NCI-H1105 (cell line): ENCODE data around the gene LCTL.

Experiments used
- DNase-seq: peaks from one replicate; lab custom pipeline; 2025; lab: John Stamatoyannopoulos, UW

LCTL gene

DNA sequence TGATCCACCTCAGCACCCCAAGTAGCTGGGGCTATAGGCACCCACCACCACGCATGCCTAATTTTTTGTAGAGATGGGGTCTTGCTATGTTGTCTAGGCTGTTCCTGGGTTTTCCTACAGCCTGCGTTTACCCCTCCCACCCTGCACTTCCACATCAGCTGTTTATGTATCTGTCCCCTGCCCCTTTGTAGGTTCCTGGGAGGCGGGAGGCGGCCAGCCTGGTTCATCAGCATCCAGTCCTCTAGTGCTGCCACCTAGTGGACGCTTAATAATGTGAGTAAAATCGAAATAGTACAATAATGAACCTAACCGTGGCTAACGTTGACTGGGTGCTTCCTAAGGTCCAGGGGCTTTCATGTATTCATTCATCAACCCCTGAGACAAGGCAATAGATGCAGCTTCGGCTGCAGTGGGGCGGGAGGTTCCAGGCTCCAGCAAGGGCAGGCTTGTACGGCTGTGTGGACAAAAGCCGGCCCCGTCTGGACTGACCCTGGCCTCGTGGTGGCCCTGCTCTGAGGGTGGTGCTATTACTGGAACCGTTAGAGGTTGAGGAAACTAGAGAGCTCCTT lies 1.2 kb upstream of the LCTL start:
- DNase-seq = peak; percentile 67

DNA sequence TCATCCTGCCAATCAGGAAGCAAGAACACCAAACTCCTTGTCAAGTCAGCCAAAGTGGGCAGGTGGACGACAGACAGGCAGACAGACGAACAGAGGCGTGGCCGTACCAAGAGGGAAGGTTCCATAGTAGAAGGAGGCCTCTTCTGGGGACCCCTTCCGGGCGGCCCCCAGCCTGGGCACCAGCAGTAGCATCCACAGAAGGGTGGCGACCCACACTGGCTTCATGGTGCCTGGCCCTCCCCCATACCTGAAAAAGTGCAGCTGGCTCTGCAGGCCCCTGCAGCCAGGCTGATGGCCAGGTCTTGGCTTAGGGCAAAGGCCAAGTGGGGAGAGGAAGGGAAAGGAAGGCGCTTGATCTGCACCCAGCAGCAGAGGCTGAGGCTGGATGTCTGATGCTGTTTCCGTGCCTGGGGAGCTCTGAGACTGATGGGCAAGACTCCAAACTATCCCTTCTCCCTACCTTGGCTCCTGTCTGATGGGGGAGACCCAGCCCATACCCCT lies 607 bp downstream of the LCTL start:
- no peak for DNase-seq

DNA sequence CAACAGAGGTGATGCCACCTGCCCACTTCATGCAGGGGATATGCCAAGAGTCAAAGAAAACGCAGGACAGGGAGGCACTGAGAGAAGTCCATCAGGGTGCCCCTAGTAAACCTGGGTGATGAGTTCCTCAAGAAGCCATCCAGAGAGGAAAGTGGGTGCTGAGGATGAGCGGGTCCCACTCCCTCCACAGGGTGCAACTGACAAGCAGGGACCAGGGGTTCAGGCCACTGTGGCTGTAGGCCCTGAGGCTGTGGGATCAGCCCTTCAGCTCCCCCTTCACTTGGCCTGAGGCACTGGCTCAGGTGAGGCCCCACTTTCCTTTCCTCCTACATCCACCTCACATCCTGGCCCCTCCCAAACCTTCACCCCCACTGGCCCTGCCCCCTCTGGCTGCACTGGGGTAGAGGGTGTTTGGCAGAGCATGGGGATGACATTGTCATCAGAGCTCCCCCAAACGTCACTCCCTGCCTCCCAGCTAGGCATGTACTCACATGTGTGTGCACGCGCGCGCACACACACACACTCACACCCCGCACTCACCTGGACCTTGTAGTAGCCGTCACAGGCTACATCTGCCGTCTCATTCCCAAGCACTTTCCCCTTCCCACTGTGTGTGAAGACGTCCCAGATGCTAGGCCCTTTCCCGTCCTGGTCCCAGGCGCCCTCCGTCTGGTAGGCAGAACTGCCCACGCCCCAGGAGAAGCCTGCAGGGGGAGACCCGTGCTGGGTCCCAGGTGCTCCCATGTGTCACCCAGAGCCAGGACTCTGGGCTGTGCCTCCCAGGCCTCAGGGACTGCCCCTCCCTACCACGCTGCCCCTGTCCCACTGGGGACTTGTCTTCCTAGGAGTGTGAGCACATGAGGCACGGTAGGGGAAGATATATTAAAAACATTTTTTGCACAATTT lies 1.4 kb downstream of the LCTL start:
- no peak for DNase-seq

DNA sequence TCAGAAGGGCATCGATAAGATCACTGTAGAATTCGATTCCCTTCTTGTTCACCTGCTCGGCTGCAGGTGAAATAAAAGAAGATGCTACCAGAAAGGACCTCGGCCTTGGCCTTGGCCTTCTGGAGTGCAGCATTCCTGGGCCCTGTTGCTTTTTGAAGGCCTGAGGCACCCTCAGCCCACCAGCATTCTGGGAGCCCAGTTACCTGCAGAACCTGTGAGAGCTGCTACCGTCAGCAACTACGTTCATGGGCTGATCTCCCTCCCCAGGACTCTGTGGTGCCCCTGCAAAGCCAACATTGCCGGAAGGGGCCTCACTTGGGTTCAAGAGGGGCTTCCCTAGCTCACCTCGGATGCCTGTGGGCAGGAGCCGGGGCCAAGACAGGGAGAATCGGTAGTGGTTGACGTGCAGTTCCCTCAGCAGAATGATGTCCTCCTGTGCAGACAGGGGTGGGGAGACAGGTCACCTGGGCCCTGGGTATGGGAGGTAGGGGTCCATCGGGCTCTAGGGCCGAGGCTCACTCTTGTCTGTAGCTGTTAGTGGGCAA lies 2.2 kb downstream of the LCTL start:
- no peak for DNase-seq

DNA sequence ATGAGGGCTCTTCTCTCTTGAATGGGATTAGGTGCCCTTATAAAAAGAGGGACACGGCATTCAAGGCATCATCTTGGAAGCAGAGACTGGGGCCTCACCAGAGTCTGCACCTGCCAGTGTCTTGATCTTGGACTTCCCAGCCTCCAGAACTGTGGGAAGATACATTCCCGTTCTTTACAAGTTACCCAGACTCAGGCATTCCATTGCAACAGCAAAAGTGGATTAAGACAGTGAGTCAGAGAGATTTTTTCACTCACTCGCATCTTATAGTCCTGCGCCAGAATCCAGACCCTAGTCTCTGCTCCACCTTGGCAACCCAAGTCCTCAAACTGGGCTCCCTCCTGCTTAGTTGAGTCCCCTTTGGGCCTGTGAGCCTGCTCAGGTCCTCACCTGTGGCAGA lies 2.7 kb downstream of the LCTL start:
- no peak for DNase-seq

DNA sequence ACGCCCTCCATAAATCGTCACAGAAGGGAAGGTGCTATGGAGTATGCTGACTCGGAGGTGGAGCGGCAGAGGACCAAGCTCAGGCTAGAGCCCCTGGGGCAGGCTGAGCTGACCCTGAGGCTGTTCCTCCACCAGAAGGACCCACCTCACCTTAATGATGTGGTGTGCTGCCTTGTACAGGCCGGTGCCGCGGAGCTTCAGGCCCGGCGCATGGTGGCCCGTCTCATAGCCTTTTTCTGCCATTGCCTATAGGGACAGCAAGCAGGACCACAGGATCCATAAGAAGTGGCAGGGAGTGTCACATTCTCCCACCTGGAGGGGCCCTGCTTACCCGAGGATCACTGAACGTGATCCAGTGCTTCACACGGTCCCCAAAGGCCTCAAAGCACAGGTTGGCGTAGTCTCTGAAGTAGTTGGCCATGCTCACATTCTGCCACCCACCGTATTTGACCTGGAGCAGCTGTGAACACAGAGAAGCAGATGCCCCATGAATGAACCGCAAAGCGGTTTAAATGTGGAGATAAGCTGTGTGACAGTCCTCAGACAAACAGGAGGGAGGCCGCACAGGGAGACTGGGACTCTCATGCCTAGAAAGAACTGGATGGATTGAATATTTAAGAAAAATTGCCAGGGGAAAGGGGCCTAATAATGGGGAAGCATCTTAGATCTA lies 4.8 kb downstream of the LCTL start:
- no peak for DNase-seq

DNA sequence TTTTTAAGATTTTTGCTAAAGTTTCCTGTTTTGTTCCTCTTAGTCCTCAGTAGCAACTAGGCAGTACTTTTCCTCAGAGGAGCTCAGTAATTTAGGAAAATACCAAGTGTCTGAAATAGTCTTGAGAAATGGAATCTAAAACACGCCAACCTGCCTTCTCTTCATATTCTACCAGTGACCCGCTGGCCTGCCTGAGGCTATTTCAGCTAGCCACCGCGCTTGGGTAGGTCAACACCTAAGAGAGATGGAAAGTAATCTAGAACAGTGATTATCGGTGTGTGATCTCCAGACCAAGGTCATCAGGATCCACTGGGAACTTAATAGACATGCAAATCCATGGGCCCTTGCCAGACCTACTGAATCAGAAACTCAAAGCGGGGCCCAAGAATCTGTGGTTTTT lies 7.5 kb downstream of the LCTL start:
- no peak for DNase-seq

DNA sequence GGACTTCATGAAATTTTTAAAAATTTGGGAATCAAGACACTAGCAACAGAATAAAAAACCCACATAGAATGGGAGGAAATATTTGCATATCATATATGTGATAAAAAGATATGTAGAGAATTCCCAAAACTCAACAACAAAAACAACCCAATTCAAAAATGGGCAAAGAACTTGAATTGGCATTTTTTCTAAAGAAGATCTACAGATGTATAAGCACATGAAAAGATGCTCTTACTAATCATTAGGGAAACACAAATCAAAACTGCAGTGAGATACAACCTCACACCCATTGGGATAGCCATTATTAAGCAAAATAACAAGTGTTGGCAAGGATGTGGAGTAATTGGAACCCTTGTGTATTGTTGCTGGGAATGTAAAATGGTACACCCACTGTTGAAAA lies 10.1 kb downstream of the LCTL start:
- no peak for DNase-seq

DNA sequence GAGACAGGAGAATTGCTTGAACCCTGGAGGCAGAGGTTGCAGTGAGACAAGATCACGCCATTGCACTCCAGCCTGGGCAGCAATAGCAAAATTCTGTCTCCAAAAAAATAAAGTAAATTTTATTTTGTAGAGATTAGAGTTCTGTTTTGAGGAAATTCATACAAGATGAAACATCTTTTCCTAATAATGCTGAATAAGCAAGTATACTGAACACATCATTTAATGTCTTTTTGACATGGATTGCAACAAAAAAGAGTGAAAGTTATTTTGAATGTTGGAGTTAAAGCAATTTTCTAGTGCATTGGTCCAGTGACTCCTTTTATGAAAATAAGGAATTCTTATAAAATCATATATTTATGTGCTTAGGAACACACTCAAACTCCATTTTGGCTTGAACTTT lies 20.5 kb downstream of the LCTL start:
- DNase-seq = no peak

DNA sequence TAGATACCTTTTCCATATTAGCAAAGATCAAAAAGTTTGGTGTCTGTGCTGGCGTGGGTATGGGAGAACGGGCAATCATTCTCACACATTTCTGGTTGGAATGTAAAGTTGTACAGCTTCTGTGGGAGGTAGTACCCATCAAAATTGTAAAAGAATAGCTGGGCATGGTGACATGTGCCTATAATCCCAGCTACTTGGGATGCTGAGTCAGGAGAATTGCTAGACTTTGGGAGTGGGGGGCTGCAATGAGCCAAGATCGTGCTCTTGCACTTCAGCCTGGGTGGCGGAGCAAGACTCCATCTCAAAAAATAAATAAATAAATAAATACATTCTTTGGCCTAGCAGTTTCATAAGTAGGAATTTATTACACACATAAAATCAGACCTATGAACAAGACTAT lies 22.9 kb downstream of the LCTL start:
- DNase-seq = no peak

DNA sequence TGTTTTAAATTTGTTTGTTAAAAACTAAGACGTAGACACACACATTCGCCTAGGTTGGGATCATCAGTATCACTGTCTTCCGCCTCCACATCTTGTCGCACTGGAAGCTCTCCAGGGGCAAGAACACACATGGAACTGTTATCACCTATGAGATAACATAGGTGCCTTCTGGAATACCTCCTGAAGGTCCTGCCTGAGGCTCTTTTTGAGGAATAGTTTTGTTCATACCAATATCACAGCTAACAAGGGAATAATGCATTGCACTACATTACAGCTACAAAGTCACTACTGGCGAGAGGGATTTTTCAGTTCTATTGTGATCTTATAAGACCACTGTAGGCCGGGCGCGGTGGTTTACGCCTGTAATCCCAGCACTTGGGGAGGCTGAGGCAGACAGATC lies 30.7 kb downstream of the LCTL start:
- no peak for DNase-seq

DNA sequence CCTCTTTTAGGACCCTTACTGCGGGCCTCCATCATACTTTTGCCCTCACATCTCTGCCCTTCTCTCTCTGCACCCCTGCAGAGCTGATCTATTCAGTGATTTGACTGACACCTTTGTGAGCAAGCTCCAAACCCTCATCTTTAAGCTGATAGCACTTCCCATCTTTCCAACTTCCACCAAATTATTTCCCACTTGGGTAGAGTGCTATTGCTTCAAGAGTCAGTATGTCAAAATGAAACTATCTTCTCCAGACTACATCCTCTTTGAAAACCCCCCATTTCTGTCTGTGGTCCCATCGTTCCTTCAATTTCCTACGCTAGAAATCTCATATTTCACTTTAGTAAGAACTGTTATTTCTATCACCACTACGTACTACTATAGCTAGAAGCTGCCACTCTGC lies 41.0 kb downstream of the LCTL start:
- no peak for DNase-seq

DNA sequence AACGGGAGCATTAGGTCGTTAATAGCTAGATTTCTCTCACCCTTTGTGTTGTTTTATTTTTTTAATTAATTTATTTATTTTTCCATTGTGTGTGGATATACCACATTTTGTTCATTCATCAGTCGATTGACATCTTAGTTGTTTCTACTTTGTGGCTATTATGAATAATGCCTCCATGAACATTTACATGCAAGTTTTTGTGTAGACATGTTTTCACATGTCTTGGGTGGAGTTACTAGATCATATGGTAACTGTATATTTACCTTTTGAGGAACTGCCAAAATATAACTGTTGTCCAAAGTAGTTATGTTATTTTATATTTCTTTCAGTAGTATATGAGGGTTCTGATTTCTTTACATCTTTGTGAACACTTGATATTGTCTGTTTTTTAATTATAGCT lies 41.9 kb downstream of the LCTL start:
- no peak for DNase-seq

DNA sequence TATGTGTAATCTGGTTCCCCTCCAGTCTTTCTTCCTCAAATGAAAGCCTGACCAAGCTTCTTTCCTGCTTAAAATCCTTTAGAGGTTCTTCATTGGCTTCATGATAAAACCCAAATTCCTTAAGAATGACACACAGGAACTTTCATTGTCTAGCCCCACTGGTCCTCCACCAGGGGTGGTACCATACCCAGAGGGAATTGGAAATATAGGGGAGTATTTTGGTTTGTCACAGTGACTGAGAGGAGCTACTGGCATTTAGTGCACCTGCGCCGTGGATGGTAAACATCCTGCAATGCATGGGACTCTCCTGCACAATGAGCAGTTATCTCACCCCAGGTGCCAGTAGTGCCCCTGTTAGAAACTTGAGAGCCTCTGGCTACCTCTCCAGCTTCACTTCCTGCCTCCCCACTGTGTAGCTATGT lies 49.9 kb downstream of the LCTL start:
- DNase-seq = no peak

DNA sequence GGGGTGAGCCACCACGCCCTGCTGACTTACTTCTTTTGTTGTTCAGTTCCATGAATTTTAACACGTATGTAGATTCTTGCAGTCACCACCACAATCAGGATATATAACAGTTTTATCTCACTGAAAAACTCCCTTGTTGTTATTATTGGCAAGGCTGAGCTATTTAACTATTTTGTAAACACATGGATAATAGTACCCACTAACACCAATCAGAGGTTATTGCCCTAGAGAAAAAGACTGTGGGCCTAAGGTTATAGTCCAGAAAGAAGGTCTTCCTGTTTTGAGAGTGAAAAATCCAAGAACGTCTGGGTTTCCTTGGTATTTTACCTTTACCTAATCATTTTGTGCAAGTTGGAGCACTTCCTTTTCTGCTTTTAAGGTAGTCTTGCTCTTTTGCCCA lies 51.2 kb downstream of the LCTL start:
- no peak for DNase-seq

DNA sequence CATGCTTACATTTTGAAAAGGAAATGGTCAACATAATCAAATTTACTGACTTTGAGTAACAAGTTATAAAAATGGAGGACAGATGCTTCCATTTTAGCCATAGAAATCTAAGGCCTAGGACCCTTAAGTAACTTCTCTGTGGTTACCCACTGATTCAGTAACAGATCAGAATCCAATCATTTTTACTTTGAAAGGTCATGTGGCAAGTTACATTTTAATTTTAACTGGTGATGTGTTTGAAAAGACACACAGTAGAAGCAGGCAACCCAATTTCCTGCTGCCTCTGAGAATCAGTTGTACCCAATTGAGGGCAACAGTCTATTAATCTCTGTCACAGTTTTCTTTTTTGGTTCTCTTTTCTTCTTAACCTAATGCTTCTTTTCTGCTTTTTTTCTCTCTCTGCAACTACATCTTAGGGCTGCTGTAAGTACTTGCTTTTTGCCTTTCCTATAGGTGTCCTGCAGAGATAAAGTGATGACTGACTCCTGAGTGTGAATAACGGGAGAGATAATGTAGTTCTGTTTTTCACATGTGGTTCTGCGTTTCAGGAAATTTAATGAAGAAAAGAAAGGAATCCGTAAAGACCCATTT lies 57.4 kb downstream of the LCTL start:
- no peak for DNase-seq

DNA sequence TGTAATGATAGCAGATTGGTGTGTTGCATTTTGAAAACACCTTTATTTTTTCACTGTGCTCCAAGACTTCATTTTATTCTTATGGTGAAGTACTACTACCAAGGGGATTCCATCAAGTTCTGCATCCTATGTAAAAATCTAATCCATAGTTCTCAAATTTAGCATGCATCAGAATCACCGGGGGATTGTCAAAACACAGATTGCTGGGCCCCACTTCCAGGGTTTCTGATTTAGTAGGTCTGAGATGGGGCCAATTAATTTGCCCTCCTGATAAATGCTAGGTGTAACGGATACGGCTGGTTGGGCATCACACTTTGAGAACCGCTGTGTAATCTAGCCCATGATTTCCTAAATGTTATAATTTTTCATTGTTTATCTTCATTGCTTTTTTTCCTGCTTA lies 60.0 kb downstream of the LCTL start:
- no peak for DNase-seq

DNA sequence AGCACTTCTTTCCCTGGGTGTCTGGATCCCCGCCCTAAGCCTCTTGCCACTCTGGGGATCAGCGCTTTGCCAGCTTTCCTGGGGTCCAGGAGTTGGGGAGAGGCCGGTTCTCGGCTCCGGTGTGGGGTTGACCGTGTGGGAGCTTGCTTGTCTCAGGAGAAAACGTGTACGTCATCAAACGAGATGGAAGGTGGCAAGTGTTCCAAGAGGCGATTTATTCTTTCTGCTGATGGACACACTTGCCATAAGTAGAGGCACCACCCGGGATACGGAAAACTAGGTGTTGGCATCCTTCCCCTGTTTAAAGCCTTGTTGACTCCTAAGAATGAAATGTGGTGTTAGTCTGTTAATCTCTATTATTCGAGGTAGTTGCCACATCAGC lies 60.4 kb downstream of the LCTL start:
- peak; percentile 15 for DNase-seq

DNA sequence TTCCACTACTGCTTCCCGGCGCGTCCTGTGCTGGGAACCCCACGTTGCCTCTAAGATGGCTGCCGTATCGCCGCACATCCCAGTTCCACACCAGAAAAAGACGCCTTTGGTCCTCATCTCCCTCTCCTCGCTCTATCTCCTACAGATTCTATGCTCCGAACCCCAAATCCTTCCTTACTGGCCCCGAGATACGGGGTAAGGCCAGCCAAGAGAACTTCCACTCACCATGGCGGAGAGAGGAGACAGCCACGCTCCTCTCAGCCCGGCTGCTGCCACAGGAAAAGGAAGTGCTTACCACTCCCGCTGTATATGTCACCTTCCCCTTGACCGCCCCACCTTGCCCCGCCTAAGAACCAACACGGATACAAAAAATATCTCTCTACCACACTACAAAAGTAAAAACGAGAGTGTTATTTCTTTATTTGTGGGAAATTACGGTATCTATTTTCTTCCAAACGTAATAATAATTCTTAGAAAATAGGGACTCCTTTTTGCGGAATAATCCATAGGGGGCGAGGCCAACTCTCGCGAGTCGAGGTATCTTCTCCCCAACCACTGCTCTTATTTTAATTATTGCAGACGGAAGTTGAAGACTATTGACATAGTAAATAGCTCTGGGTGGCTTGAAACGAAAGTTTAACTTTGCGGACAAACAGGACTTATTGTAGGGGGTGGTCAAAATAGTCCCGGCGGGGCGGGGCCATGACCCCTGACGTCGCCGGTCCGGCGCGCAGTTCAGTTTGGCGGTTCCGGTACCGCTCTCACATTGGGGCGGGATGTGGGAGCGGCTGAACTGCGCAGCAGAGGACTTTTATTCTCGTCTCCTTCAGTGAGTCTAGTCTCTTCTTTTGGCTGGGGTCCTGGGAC lies 61.0 kb downstream of the LCTL start, which contains the start of the genes RPL4 and ZWILCH:
Gene RPL4, minus strand, starts transcription at position 293 of the 867 bp plus-strand sequence. Its CDS starts 65 bp downstream, at position 228.
Gene ZWILCH, plus strand, starts transcription at position 764 of the 867 bp plus-strand sequence. Its CDS starts 13 bp downstream, at position 777.
- DNase-seq = peak; percentile 57

DNA sequence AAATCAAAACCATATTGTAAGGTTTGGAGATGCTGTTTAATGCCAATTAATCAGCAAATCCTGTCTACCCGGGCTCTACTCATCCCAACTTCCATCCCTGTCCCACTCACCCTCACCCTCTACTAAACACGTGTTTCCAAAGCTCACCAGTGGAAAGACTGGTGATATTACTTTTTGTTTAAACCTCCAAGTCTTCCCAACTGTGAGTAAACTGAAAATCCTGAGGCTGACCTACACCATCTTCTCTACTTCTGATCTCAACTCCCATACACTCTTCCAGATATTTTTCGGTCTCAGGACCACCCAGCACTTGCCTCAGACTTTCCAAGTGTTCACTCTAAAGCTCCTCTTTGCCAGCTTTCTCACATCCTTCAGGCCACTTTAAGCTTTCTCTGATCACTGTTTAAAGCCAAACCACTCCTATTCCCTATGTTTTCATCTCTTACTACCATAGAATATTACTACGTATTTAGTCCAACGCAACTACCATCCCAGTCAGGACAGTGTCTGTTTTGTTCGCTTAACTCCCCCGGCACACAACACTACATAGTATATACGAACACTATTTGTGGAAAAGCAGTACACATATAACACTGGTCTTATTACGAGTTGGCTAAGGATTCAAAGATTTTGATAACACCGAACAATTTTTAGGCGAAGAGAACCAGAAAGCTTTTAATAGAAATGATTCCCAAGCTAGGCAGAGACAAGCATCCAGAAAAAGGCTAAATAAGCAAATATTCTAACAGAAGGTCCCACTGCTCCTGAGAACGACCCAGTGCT lies 61.8 kb downstream of the LCTL start:
- DNase-seq = no peak
